Bone marrow (tissue), 2 donors: Measurements from ENCODE around the gene FHOD3.
A peak's percentile ranks its signal among the peaks of the same experiment; 100 is the strongest.
"Not testable (repeated sequence)": the region's sequence is repeated elsewhere in the genome, so short reads cannot be mapped to it uniquely, and the experiment has no call there.

Source experiments
- DNase-seq, 2 donors: peaks; one replicate each; lab custom pipeline; 2025; lab: John Stamatoyannopoulos, UW

Gene FHOD3

DNA sequence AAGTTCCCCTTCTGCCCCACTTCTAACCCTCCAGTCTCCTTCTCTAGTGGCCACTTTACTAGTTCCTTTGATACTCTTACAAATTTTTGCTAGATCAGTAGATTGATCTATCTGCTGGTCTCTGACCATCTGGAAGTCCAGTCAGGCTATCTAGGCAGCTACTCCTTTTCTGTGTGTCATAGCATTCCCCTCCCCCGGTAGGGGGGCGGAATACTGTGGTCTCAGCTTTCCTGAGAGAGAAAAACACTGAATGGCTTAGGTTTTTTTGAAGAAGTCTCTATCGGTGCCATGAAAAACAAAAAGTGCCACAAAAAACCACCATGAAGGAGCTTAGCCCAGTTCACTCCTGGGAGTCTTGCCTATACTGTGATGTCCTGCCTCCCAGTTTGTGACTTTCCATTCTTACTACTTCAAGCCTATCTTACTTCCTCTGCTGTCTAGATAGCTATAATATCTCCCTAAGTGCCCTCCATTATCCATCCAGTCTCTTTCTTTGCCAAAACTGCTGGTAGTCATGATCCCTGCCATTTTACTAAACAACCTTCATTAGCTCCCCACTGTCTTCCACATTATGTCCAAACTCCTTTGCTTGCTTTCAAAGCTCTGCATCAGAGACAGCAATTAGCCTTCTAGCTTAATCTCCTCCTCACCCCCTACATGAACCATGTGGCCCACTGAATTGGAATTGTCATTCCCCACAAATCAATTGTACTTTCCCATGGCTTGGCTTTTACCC is 501.4 kb downstream of the FHOD3 start:
- DNase-seq = no peak

DNA sequence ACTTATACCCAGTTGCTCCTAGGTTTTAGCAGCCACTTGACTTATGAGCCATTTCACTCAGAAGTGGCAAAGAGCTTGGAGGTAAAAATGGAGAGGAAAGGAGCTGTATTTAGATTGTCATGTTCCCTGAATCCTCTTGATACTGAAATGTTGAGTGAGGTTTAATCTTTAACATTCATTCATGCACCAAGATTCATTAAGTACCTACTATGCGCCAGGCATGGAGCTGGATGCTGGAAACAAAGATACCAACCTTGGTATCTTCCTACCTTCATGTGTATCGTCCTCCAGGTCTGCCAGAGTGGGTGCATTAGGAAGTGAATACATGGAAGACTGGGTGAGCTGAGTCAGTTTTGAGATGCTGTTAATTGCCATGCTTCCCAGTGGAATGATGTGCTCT is 507.6 kb downstream of the FHOD3 start:
- no peak for DNase-seq

DNA sequence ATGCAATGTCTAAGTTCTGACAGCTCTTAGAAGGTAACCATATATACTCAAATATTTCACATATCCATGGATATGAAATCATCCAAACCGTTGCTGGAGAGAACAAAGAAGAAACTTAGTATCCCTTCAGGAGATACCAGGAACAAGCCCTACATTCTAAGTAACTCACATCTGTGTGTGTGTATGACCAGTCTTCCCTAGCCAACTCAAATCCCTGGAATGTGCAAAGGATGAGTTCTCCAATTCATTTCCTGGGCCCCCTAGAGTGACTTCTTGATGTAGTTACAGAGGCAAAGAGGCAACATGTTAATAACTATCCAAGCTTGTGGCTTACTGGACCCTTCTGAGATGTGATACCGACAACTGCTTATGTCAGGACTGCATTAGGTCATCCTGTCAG is 511.2 kb downstream of the FHOD3 start:
- no peak for DNase-seq

DNA sequence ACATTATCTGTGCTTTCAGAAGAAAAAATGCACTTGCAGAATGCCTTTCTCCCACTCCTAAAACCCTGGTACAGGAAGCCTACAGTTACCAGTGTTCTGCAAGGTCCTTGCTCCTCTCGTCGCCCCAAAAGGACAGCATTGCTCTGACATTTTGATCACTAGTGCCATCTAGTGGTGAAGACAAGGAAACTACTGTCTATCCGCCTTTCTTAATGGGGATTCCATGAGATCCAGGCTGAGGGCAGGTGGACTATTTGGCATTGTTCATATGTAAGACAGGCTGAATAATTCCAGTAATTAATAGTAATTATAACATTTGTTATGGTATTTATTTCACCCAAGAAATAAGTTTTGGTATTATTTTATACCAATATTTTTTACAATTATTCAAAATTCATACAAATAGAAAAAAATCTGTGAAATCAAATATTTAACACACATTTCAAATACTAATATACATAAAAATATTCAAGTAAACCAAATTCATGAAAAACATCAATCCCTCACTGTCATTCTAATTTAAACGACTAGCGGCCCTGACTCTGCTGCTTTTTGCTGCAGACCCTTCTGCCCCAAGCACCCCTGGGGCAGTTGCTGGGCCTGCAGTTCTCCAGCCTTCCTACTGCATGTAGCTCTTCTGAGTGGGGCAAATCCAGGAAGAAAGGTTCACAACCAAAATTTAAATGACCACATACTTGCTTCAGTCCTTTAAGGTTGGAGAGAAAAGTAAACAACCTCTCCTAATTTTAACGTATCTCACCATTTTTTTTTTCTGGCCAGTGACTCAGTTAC is 512.3 kb downstream of the FHOD3 start:
- peak in 1 of 2 donors; percentile 61 for DNase-seq

DNA sequence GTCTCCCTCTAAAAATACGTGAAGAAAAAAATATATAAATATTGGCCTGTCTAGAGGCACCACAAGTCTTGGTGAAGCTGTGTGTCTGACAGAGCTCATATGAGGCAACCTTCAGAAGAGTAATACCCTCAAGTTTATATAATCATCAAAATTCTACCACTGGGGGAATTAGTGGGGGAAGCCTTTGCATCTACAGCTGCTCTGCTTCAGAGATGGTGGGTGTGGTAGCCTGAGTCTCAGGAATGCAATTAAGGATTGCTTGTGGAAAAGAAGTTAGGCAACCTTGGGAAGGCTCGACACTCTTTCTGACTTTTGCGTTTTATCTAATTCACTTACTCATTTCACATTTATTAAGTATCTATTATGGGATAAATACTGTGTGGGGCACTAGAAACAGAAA is 513.9 kb downstream of the FHOD3 start:
- DNase-seq = no peak

DNA sequence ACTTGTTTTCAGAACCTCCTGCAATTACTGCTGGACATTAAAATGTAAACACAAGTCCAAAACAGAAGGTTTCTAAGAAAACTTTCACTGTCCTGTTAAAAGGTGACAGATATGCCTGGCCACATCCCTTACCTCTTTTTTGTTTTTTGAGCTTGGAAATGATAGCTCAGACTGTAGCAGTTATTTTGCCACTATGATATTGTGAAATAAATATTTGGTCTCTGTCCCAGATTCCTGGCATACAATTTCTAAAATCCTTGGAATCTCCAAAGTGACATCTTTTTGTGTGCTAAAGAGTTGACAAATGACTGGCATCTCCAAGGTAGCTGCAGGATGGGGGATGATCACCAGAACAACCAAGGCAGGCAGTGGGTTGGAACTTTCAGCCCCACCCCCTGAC is 514.4 kb downstream of the FHOD3 start:
- no peak for DNase-seq

DNA sequence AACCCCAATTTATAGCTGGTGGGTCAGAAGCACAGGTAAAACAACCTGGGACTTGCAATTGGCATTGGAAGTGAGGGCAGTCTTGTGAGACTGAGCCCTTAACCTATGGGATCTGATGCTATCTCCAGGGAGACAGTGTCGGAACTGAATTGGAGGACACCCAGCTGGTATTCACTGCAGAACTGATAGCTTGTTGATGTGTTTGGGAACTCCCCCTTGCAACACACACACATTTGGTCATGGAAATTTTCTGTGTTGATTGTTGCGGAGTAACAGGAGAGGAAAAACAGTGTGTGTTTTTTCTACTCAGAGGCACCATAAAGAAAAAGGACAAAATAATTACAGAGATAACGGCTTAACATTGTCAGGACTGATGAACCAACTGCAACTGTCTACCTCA is 515.2 kb downstream of the FHOD3 start:
- no peak for DNase-seq

DNA sequence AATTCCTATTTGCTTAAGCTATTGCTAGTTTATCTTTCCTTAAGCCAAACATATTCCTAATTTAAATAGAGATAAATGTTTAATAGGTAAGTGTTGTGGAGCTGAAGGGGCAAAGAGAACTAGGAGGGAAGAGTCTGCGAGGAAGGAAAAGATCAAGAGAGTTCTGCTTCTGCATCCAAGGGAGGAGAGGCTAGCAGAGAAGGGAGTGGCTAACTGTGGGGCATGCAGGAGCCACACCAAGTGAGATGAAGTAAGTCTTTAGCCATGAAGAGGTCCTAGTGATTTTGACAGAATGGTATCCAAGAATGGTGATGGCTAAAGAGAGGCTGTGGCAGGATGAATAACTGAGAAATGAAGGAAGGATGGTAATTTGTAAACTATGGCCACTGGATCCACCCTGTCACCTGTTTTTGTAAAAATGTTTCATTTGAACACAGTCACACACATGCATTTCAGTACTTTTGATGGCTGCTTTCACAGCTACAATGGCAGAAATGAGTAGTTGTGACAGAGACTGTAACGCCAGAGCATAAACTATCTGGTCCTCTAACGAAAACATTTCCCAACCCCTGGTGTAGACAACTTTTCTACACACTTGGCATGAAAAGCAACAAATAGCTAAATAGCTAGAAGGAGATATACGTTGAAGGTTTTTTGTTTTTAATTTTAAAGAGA is 515.7 kb downstream of the FHOD3 start:
- no peak for DNase-seq

DNA sequence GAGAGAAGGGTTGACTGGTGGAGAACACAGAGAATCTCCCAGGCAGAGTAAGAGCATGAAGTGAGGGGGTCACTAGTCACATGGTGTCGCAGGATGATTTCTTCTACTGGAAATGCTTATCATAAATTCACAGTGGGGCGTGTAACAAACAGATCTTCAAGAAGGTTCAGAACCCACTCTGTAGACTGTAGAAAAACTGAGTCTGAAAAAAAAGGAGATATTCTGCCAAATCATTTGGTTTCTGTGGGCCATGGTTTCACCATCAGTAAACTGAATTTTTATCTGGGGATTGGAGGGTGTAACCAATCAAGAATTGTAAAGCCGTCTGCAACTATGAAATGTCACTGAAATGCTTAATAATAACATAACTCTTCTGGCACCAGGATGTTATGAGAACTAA is 516.3 kb downstream of the FHOD3 start:
- no peak for DNase-seq

DNA sequence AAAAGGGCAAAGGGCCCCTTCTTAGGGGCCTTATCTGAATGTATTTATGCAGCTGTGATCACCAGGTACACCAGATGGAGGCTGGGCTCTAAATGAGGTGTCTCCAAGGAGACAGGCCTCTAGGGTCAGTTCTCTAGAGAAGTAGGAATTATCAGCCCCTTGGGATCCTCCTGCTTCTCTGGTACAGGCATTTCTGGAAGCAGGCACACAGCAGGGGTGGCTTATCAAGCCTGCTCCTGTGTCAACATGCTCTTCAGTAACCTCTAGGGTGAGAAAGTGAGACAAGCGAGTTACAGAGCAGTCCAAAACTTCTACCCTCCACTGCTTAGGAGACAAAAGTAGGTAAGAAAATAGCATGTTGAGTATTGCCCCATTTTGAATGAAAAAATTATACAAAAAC is 517.5 kb downstream of the FHOD3 start:
- DNase-seq = no peak

DNA sequence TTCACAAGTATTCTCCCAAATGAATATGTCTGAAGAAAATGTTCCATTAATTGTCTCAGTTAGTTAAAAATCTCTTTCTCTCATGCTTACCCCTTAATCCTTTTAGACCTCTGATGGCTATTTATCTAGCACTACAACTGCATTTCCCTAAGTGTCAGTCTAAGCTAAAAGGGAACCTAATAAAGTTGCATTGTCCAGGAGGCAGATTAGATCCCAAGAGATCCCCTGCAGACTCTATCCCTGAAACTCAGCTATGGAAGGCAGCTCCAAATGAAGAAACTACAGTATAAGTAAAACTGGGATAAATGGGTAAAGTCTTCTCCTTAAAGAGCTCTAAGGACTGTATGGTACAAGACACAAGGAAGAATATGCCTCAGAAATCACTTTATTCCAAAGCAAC is 518.6 kb downstream of the FHOD3 start:
- not testable (repeated sequence) for DNase-seq

DNA sequence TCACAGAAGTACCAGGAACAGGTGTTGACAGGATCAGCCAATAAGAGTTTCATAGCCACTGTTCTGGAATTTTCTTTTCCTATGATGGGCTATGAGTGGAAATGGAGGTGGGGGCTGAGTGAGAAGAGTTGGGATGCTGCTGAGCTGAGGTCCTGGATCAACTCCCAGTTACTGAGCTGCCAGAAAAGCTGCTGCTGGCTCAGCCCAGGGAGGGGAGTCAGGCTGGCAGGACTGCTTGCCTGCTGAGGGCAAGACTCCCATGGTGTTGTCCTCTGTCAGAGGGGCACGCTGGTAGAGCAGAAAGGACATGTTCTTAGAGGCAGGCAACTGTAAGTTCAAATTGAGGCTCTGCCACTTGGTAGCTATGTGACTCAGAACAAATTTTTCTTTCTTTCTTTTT is 519.5 kb downstream of the FHOD3 start:
- no peak for DNase-seq

DNA sequence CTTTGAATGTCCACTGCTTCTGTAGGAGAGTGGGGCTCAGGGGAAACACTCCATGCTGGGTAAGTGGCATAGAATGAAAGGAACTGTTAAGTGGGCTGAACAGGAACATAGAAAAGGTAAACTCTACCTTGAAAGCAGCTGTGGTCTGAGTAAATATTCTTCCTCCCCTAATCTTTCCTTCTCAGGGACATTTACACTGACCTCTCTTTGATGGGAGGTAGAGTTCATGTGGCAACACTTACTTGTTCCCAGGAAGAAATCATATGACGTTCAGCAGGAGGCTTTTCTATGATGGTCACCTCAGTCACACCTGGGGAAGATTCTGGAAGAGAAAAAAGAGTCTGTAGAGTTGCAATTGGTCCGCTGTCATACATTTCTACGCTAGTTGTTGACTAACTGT is 521.1 kb downstream of the FHOD3 start:
- no peak for DNase-seq

DNA sequence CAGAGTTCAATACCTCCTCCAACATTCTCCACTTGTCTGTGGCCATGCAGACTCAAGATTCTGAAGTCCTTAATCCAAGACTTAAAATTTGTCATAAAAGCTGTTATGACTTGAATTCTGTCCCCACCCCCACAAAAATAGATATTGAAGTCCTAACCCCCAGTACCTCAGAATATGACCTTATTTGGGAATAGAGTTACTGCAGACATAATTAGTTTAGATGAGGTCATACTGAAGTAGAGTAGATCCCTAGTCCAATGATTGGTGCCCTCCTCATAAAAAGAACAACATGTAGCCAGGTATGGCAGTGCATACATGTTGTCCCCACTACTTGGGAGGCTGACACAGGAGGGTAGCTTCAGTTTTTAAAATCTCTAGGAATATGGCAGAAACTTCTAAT is 522.1 kb downstream of the FHOD3 start:
- DNase-seq = no peak

DNA sequence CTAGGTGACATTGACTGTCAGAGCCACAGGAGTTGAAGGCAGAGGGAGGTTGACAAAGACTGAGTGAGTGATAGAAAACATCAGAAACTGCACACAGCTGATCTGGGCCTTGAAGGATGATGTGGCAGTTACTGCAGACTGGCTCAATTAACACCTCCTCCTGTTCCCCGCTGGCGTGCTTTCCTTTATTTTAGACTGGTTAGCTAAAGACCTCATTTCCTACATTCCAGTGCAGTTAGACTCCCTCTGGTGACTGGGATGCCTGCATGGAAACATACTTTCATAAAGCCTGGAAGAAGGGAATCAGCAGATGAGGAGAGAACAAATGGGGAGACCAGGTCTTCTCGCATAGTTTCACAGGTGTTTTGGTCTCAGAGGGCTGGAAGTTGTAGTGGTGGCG is 524.2 kb downstream of the FHOD3 start:
- no peak for DNase-seq

DNA sequence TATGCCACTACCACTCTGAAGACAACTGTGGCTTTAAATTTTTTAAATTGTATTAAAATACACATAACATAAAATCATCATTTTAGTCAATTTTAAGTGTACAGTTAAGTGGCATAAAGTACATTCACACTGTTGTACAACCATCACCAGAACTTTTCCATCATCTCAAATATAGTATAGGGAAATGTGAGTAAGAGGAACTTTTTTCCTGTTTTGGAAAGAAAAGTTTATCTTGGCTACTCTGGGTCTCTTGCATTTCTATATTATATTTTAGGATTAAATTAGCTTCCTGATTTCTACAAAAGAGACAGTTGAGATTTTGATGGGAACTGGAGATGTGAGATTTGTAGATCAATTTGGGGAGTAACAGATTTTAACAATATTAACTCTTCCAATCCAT is 528.0 kb downstream of the FHOD3 start:
- DNase-seq = no peak

DNA sequence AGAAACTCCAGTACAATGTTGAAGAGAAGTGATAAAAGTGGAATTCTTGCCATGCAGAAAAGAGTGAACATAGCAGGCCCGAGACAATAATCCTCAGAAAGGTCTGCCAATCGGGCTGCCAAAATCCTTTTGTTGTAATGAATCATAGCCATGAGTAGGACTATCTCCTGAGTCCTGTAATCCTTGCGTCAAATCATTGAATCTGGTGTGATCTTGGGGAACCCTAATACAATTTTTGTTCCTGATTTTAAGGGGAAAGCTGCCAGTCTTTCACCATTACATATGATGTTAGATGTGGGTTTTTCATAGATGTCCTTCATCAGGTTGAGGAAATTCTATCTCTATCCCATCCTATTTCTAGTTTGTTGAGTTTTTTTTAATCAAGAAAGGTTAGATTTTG is 529.0 kb downstream of the FHOD3 start:
- DNase-seq = no peak

DNA sequence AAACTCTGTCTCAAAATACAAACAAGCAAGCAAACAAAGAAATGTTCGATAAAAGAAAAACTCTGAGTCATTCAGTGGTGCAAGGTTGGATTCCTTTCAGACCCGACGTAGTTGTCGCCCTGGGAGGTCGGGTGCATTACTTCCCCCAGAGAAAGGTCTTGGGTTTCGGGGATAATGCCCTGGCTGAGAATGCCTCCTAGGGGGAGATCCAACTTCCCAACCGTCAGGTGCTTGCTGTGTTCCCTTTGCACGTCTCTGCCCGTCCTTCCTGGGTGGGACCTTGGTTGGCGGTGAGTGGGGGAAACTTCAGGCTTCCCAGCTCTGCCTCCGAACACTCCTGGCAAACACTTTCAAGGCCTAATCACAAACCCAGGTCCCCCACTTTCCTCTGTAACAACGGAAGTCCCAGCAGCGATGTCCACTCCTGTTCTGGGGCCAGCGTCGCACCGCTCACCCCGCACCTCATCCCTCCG is 530.7 kb downstream of the FHOD3 start:
- peak in 1 of 2 donors; percentile 60 for DNase-seq

DNA sequence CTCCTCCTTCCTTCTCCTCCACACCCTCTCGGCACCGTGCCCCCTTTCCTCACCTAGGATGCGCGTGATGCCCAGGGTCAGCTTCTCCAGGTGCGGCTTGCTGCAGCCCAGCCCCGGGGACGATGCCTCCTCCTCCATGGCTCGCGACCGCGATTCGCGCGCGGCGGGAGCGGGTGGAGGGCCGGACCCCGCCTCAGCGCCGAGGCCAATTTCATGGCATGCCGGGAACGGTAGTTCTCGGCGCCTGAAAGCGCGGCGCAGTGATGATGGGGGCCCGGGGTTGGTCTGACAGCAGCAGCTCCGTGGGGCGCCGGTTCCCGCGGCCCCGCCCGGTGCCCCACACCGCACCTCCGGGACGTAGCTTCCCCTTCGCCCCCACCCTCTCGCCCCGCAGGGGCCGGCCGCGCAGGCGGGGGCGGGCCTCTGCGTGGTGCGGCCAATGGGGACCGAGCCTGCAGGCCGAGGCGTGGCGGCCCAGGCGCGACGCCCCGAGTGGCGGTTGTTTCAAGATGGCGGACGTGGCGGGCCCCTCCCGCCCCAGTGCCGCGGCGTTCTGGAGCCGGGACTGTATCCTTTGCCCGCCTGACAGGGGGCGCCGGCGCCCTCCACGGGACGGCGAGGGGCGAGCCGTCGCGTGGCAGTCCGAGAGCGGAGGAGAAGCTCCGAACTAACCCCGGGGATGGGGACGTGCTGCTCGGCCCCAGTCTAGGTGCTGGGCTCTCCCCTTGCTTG is 531.3 kb downstream of the FHOD3 start, which contains the start of the genes KIAA1328 and TPGS2:
Gene KIAA1328, plus strand, starts transcription at position 498 of the 732 bp plus-strand sequence. Its CDS starts 12 bp downstream, at position 510.
Gene TPGS2, minus strand, starts transcription at position 373 of the 732 bp plus-strand sequence. Its CDS starts 235 bp downstream, at position 138.
- DNase-seq = peak; percentile 80 to 87
